Measurements from ENCODE around the gene ARHGEF28.

Gene ARHGEF28

GRCh38 chr5:73617510-73618279 lies 8.3 kb upstream of the ARHGEF28 start:
- Histone ChIP-seq H4K20me1 (ENCODE audit: control insufficient read depth, insufficient read depth, low read depth, low read length) (no peaks in the 10 kb centered on the region), H3K4me2 (ENCODE audit: low read length) (no peak overlapping the region), H3K27ac (ENCODE audit: low read depth, low read length) (no peak overlapping the region), H3K9me3 (ENCODE audit: control insufficient read depth, insufficient read depth, low read length) (no peaks in the 10 kb centered on the region), H3K79me2 (ENCODE audit: control insufficient read depth, low read length) (no peaks in the 10 kb centered on the region), H3K9me2 (replicated peaks; ENCODE audit: control insufficient read depth, low read length) (no peaks in the 10 kb centered on the region), H3K36me3 (ENCODE audit: control insufficient read depth, low read length) (no peaks in the 10 kb centered on the region), H3K4me1 (ENCODE audit: control insufficient read depth, low read length) (no peaks in the 10 kb centered on the region), H3K4me3 (ENCODE audit: low read length) (no peak overlapping the region), H3K27me3 (ENCODE audit: control insufficient read depth, low read length) (peaks cover 9% of the 10 kb centered on the region), H3F3A (ENCODE audit: control insufficient read depth, insufficient read depth) (no peaks in the 10 kb centered on the region)
- TF ChIP-seq EZH2phosphoT487 (IDR thresholded peaks at IDR 0.05; ENCODE audit: borderline replicate concordance, low read length): no peak
- TF ChIP-seq CTCF (IDR thresholded peaks at IDR 0.05; ENCODE audit: low read depth, low read length, poor library complexity, severe bottlenecking): no peak

GRCh38 chr5:73619606-73620333 lies 6.2 kb upstream of the ARHGEF28 start:
- no peaks in the 10 kb centered on the region for H3K9me3 ChIP-seq (ENCODE audit: control insufficient read depth, insufficient read depth, low read length)
- H3K4me3 ChIP-seq (ENCODE audit: low read length): no peak overlapping the region
- H3K4me2 ChIP-seq (ENCODE audit: low read length): no peak overlapping the region
- H3K4me1 ChIP-seq (ENCODE audit: control insufficient read depth, low read length): no peaks in the 10 kb centered on the region
- peaks cover 9% of the 10 kb centered on the region for H3K27me3 ChIP-seq (ENCODE audit: control insufficient read depth, low read length)
- TF ChIP-seq CTCF (IDR thresholded peaks at IDR 0.05; ENCODE audit: low read depth, low read length, poor library complexity, severe bottlenecking) (no peak), EZH2phosphoT487 (IDR thresholded peaks at IDR 0.05; ENCODE audit: borderline replicate concordance, low read length) (no peak)
- H3K9me2 ChIP-seq (replicated peaks; ENCODE audit: control insufficient read depth, low read length): no peaks in the 10 kb centered on the region
- no peaks in the 10 kb centered on the region for H4K20me1 ChIP-seq (ENCODE audit: control insufficient read depth, insufficient read depth, low read depth, low read length)
- H3F3A ChIP-seq (ENCODE audit: control insufficient read depth, insufficient read depth): no peaks in the 10 kb centered on the region
- H3K79me2 ChIP-seq (ENCODE audit: control insufficient read depth, low read length): no peaks in the 10 kb centered on the region
- no peak overlapping the region for H3K27ac ChIP-seq (ENCODE audit: low read depth, low read length)
- H3K36me3 ChIP-seq (ENCODE audit: control insufficient read depth, low read length): no peaks in the 10 kb centered on the region

DNA sequence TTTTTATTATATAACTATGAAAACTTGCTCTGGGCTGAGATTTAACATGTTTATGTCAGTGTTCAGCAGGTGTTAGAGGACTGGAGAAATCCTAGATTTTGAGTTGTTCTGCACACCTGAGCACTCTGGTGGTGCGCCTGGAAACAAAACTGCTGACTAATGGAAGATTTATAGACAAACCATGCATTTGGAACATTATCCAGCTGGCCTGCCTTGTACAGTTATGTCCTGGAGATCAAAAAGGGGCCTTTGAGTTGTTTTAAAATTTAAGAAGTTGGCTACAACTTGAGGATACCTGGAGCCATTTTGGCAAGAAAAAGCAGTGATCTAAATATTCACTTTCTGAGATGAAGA lies 5.7 kb upstream of the ARHGEF28 start:
- no peaks in the 10 kb centered on the region for H3K36me3 ChIP-seq (ENCODE audit: control insufficient read depth, low read length)
- H3K27me3 ChIP-seq (ENCODE audit: control insufficient read depth, low read length): peaks cover 11% of the 10 kb centered on the region
- no peaks in the 10 kb centered on the region for H3F3A ChIP-seq (ENCODE audit: control insufficient read depth, insufficient read depth)
- H3K27ac ChIP-seq (ENCODE audit: low read depth, low read length): no peak overlapping the region
- TF ChIP-seq CTCF (IDR thresholded peaks at IDR 0.05; ENCODE audit: low read depth, low read length, poor library complexity, severe bottlenecking): no peak
- no peak for TF ChIP-seq EZH2phosphoT487 (IDR thresholded peaks at IDR 0.05; ENCODE audit: borderline replicate concordance, low read length)
- H3K9me3 ChIP-seq (ENCODE audit: control insufficient read depth, insufficient read depth, low read length): no peaks in the 10 kb centered on the region
- no peaks in the 10 kb centered on the region for H4K20me1 ChIP-seq (ENCODE audit: control insufficient read depth, insufficient read depth, low read depth, low read length)
- no peaks in the 10 kb centered on the region for H3K4me1 ChIP-seq (ENCODE audit: control insufficient read depth, low read length)
- no peak overlapping the region for H3K4me2 ChIP-seq (ENCODE audit: low read length)
- H3K79me2 ChIP-seq (ENCODE audit: control insufficient read depth, low read length): no peaks in the 10 kb centered on the region
- no peak overlapping the region for H3K4me3 ChIP-seq (ENCODE audit: low read length)
- no peaks in the 10 kb centered on the region for H3K9me2 ChIP-seq (replicated peaks; ENCODE audit: control insufficient read depth, low read length)

Measured in DOHH2 (cell line).